GM23338 (cell line): Measurements from ENCODE around the gene CREB3L2. TPM values are rescaled to one million over a fixed set of nuclear protein-coding genes. Genes with fewer than 3 reads are reported as not detected.

ENCODE experiments used
- ATAC-seq: fragments of 200-7000 bp; cut with Tn5 transposase; 3 replicates; pipeline ENCODE4 v1.9.1; 2020
- DNase-seq: peaks from one replicate; pipeline ENCODE4 v3.0.0-alpha.2; 2015; ENCODE audit warnings: low spot score
- H2AFZ ChIP-seq: fragments of 200-600 bp; sonication (generic); 2 replicates; pipeline ENCODE4 v1.8.0; 2016; ENCODE audit warnings: antibody characterized with exemption, mild to moderate bottlenecking, moderate library complexity
- H3F3A ChIP-seq: fragments of 200-600 bp; sonication (generic); replicated peaks from 2 replicates; pipeline ENCODE4 v1.8.0; 2017; ENCODE audit warnings: antibody characterized with exemption, mixed run types, low read depth
- H3K27ac ChIP-seq: fragments of 200-600 bp; sonication (generic); 2 replicates; pipeline ENCODE4 v1.6.1; 2016; ENCODE audit warnings: low read depth
- H3K27me3 ChIP-seq: fragments of 200-600 bp; sonication (generic); 2 replicates; pipeline ENCODE4 v1.8.0; 2016; ENCODE audit warnings: mild to moderate bottlenecking, mixed run types, moderate library complexity; ENCODE audit not compliant: insufficient read depth
- H3K36me3 ChIP-seq: fragments of 200-600 bp; sonication (generic); 2 replicates; pipeline ENCODE4 v1.8.0; 2016; ENCODE audit warnings: mild to moderate bottlenecking; ENCODE audit not compliant: insufficient read depth
- H3K4me1 ChIP-seq: fragments of 200-600 bp; sonication (generic); 2 replicates; pipeline ENCODE4 v1.8.0; 2016; ENCODE audit warnings: mild to moderate bottlenecking, moderate library complexity; ENCODE audit not compliant: insufficient read depth
- H3K4me2 ChIP-seq: fragments of 200-600 bp; sonication (generic); 2 replicates; pipeline ENCODE4 v1.7.1; 2017; ENCODE audit warnings: mixed run types
- H3K4me3 ChIP-seq: fragments of 200-600 bp; sonication (generic); 2 replicates; pipeline ENCODE4 v1.6.1; 2016; ENCODE audit warnings: mixed run types
- H3K79me2 ChIP-seq: fragments of 200-600 bp; sonication (generic); replicated peaks from 2 replicates; pipeline ENCODE4 v1.8.0; 2017; ENCODE audit warnings: mild to moderate bottlenecking; ENCODE audit not compliant: insufficient read depth
- H3K9me2 ChIP-seq: fragments of 200-600 bp; sonication (generic); 2 replicates; pipeline ENCODE4 v1.8.0; 2017; ENCODE audit not compliant: insufficient read depth
- H4K20me1 ChIP-seq: fragments of 200-600 bp; sonication (generic); replicated peaks from 2 replicates; pipeline ENCODE4 v1.8.0; 2017; ENCODE audit warnings: mild to moderate bottlenecking; ENCODE audit not compliant: insufficient read depth
- H3K27ac Mint-ChIP-seq: 2 replicates; pipeline ENCODE4 v1.8.0; 2020; ENCODE audit warnings: inconsistent platforms, mild to moderate bottlenecking, moderate library complexity, mixed read lengths
- H3K27me3 Mint-ChIP-seq: 3 replicates; pipeline ENCODE4 v1.8.0; 2022; ENCODE audit warnings: low read depth, mild to moderate bottlenecking, moderate library complexity, mixed read lengths, inconsistent platforms; ENCODE audit not compliant: insufficient read depth, poor library complexity
- H3K36me3 Mint-ChIP-seq: 3 replicates; pipeline ENCODE4 v1.8.0; 2021; ENCODE audit warnings: low read depth, mild to moderate bottlenecking, inconsistent platforms, moderate library complexity, mixed read lengths
- H3K4me1 Mint-ChIP-seq: 3 replicates; pipeline ENCODE4 v1.8.0; 2020; ENCODE audit warnings: mild to moderate bottlenecking, inconsistent platforms, mixed read lengths
- H3K4me3 Mint-ChIP-seq: 3 replicates; pipeline ENCODE4 v1.8.0; 2021; ENCODE audit warnings: moderate library complexity, mild to moderate bottlenecking, inconsistent platforms, mixed read lengths
- H3K9me3 Mint-ChIP-seq: 3 replicates; pipeline ENCODE4 v1.8.0; 2020; ENCODE audit warnings: moderate library complexity, mild to moderate bottlenecking, inconsistent platforms, mixed read lengths
- CREB1 ChIP-seq: fragments of 250-450 bp; sonication (Bioruptor Pico); IDR thresholded peaks from 2 replicates; pipeline ENCODE4 v1.5.0; 2020; ENCODE audit warnings: low read depth, mild to moderate bottlenecking, moderate library complexity
- EZH2 ChIP-seq: fragments of 200-600 bp; sonication (generic); IDR thresholded peaks from one replicate; pipeline ENCODE4 v1.8.0; 2017; ENCODE audit warnings: antibody characterized with exemption, mild to moderate bottlenecking, low read depth; ENCODE audit not compliant: unreplicated experiment
- EZH2phosphoT487 ChIP-seq: fragments of 200-600 bp; sonication (generic); IDR thresholded peaks from one replicate; pipeline ENCODE4 v1.8.1; 2018; ENCODE audit warnings: antibody characterized with exemption; ENCODE audit not compliant: unreplicated experiment
- JUNB ChIP-seq: IDR thresholded peaks from one replicate; pipeline ENCODE4 v1.6.1; 2016; ENCODE audit warnings: antibody characterized with exemption; ENCODE audit not compliant: unreplicated experiment
- NANOG ChIP-seq: IDR thresholded peaks from 2 replicates; pipeline ENCODE4 v1.6.1; 2016; ENCODE audit warnings: antibody characterized with exemption, borderline replicate concordance
- POLR2AphosphoS5 ChIP-seq: IDR thresholded peaks from 2 replicates; pipeline ENCODE4 v1.6.1; 2016; ENCODE audit warnings: antibody characterized with exemption, low read depth
- STAT1 ChIP-seq: IDR thresholded peaks from one replicate; pipeline ENCODE4 v1.6.1; 2016; ENCODE audit warnings: antibody characterized with exemption; ENCODE audit not compliant: unreplicated experiment
- ZNF114 ChIP-seq: fragments of 250-450 bp; sonication (Bioruptor Pico); IDR thresholded peaks from 2 replicates; pipeline ENCODE4 v1.5.0; 2020; ENCODE audit warnings: mild to moderate bottlenecking, moderate library complexity
- ZNF331 ChIP-seq: fragments of 250-450 bp; sonication (Bioruptor Pico); IDR thresholded peaks from 2 replicates; pipeline ENCODE4 v1.5.0; 2020; ENCODE audit warnings: low read depth, mild to moderate bottlenecking, moderate library complexity
- polyA plus RNA-seq: library from polyadenylated mRNA; unstranded; fragments of >200 nt; fragmentation: Nextera tagmentation; extraction: Ambion mirVana; gene quantifications from 2 replicates; pipeline ENCODE4 v1.2.1, GENCODE V29; 2016
- total RNA-seq: library from RNA; depleted of rRNA; stranded (reverse); fragments of >200 nt; shearing (Covaris generic); gene quantifications from 2 replicates; pipeline ENCODE4 v1.2.3, GENCODE V29; 2014
- TF ChIP-seq, protein P1 (sequence below): IDR thresholded peaks from 2 replicates; pipeline ENCODE4 v1.6.1; 2016; ENCODE audit warnings: antibody characterized with exemption
- TF ChIP-seq, protein P2 (sequence below), 2 experiments: fragments of 200-600 bp in 1 of 2; sonication (generic) in 1 of 2; conservative IDR thresholded peaks; 2 replicates each; pipeline versions ENCODE4 v1.5.1 to v1.6.1; 2016 to 2017; ENCODE audit warnings: antibody characterized with exemption in 2 of 2, low read depth in 2 of 2, mild to moderate bottlenecking in 2 of 2, moderate library complexity in 1 of 2
- TF ChIP-seq, protein P3 (sequence below): fragments of 250-450 bp; sonication (Bioruptor Pico); IDR thresholded peaks from 2 replicates; pipeline ENCODE4 v1.5.0; 2020; ENCODE audit warnings: mild to moderate bottlenecking, moderate library complexity
- TF ChIP-seq, protein P4 (sequence below): IDR thresholded peaks from one replicate; pipeline ENCODE4 v1.6.1; 2018; ENCODE audit warnings: antibody characterized with exemption; ENCODE audit not compliant: unreplicated experiment

The CREB3L2 gene
- total and polyA plus RNA-seq, 2 experiments from 2014 or later, result 14.5 to 27.1 TPM

DNA sequence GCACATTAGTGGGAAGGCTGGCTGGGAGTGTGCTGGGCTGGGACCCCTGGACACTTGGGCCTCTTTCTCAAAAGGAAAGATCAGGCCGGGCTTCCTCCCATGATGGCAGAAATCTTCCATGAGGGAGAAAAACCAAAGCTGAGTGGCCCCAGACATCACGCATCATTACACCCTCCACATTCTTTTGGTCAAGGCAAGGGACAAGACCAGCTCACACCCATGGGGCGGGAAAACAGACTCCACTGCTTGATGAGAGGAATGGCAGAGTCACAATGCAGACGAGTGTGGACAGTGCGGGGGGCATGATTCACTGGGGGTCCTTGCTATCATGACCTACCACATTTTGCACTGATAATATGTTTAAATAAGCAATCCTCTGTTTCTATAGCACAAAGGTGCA lies 73.3 kb downstream of the CREB3L2 start:
- peaks cover 46% of the 10 kb centered on the region for H3K36me3 Mint-ChIP-seq
- H3K4me2 ChIP-seq, result no peak overlapping the region

More for the DNA sequence above, 73.3 kb downstream of the CREB3L2 start:
- TF ChIP-seq, protein P1, sequence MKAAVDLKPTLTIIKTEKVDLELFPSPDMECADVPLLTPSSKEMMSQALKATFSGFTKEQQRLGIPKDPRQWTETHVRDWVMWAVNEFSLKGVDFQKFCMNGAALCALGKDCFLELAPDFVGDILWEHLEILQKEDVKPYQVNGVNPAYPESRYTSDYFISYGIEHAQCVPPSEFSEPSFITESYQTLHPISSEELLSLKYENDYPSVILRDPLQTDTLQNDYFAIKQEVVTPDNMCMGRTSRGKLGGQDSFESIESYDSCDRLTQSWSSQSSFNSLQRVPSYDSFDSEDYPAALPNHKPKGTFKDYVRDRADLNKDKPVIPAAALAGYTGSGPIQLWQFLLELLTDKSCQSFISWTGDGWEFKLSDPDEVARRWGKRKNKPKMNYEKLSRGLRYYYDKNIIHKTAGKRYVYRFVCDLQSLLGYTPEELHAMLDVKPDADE, result no peak
- TF ChIP-seq POLR2AphosphoS5 (no peak), ZNF331 (no peak), NANOG (no peak), JUNB (no peak), EZH2phosphoT487 (no peak), CREB1 (CRISPR knock-in tag) (no peak), EZH2 (no peak), STAT1 (no peak), ZNF114 (no peak)
- TF ChIP-seq, protein P2, sequence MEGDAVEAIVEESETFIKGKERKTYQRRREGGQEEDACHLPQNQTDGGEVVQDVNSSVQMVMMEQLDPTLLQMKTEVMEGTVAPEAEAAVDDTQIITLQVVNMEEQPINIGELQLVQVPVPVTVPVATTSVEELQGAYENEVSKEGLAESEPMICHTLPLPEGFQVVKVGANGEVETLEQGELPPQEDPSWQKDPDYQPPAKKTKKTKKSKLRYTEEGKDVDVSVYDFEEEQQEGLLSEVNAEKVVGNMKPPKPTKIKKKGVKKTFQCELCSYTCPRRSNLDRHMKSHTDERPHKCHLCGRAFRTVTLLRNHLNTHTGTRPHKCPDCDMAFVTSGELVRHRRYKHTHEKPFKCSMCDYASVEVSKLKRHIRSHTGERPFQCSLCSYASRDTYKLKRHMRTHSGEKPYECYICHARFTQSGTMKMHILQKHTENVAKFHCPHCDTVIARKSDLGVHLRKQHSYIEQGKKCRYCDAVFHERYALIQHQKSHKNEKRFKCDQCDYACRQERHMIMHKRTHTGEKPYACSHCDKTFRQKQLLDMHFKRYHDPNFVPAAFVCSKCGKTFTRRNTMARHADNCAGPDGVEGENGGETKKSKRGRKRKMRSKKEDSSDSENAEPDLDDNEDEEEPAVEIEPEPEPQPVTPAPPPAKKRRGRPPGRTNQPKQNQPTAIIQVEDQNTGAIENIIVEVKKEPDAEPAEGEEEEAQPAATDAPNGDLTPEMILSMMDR (conservative IDR thresholded peaks at IDR 0.05; ENCODE audit: low read depth in 2 of 2), result no peak
- TF ChIP-seq, protein P3, sequence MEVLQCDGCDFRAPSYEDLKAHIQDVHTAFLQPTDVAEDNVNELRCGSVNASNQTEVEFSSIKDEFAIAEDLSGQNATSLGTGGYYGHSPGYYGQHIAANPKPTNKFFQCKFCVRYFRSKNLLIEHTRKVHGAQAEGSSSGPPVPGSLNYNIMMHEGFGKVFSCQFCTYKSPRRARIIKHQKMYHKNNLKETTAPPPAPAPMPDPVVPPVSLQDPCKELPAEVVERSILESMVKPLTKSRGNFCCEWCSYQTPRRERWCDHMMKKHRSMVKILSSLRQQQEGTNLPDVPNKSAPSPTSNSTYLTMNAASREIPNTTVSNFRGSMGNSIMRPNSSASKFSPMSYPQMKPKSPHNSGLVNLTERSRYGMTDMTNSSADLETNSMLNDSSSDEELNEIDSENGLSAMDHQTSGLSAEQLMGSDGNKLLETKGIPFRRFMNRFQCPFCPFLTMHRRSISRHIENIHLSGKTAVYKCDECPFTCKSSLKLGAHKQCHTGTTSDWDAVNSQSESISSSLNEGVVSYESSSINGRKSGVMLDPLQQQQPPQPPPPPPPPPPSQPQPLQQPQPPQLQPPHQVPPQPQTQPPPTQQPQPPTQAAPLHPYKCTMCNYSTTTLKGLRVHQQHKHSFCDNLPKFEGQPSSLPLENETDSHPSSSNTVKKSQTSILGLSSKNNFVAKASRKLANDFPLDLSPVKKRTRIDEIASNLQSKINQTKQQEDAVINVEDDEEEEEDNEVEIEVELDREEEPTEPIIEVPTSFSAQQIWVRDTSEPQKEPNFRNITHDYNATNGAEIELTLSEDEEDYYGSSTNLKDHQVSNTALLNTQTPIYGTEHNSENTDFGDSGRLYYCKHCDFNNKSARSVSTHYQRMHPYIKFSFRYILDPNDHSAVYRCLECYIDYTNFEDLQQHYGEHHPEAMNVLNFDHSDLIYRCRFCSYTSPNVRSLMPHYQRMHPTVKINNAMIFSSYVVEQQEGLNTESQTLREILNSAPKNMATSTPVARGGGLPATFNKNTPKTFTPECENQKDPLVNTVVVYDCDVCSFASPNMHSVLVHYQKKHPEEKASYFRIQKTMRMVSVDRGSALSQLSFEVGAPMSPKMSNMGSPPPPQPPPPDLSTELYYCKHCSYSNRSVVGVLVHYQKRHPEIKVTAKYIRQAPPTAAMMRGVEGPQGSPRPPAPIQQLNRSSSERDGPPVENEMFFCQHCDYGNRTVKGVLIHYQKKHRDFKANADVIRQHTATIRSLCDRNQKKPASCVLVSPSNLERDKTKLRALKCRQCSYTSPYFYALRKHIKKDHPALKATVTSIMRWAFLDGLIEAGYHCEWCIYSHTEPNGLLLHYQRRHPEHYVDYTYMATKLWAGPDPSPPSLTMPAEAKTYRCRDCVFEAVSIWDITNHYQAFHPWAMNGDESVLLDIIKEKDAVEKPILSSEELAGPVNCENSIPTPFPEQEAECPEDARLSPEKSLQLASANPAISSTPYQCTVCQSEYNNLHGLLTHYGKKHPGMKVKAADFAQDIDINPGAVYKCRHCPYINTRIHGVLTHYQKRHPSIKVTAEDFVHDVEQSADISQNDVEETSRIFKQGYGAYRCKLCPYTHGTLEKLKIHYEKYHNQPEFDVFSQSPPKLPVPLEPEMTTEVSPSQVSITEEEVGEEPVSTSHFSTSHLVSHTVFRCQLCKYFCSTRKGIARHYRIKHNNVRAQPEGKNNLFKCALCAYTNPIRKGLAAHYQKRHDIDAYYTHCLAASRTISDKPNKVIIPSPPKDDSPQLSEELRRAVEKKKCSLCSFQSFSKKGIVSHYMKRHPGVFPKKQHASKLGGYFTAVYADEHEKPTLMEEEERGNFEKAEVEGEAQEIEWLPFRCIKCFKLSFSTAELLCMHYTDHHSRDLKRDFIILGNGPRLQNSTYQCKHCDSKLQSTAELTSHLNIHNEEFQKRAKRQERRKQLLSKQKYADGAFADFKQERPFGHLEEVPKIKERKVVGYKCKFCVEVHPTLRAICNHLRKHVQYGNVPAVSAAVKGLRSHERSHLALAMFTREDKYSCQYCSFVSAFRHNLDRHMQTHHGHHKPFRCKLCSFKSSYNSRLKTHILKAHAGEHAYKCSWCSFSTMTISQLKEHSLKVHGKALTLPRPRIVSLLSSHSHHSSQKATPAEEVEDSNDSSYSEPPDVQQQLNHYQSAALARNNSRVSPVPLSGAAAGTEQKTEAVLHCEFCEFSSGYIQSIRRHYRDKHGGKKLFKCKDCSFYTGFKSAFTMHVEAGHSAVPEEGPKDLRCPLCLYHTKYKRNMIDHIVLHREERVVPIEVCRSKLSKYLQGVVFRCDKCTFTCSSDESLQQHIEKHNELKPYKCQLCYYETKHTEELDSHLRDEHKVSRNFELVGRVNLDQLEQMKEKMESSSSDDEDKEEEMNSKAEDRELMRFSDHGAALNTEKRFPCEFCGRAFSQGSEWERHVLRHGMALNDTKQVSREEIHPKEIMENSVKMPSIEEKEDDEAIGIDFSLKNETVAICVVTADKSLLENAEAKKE (CRISPR knock-in tag), result no peak
- TF ChIP-seq, protein P4, sequence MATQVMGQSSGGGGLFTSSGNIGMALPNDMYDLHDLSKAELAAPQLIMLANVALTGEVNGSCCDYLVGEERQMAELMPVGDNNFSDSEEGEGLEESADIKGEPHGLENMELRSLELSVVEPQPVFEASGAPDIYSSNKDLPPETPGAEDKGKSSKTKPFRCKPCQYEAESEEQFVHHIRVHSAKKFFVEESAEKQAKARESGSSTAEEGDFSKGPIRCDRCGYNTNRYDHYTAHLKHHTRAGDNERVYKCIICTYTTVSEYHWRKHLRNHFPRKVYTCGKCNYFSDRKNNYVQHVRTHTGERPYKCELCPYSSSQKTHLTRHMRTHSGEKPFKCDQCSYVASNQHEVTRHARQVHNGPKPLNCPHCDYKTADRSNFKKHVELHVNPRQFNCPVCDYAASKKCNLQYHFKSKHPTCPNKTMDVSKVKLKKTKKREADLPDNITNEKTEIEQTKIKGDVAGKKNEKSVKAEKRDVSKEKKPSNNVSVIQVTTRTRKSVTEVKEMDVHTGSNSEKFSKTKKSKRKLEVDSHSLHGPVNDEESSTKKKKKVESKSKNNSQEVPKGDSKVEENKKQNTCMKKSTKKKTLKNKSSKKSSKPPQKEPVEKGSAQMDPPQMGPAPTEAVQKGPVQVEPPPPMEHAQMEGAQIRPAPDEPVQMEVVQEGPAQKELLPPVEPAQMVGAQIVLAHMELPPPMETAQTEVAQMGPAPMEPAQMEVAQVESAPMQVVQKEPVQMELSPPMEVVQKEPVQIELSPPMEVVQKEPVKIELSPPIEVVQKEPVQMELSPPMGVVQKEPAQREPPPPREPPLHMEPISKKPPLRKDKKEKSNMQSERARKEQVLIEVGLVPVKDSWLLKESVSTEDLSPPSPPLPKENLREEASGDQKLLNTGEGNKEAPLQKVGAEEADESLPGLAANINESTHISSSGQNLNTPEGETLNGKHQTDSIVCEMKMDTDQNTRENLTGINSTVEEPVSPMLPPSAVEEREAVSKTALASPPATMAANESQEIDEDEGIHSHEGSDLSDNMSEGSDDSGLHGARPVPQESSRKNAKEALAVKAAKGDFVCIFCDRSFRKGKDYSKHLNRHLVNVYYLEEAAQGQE, result no peak
- Mint-ChIP-seq H3K9me3 (peaks cover 7% of the 10 kb centered on the region; the same call in 1 of the 3 replicates), H3K27ac (no peak overlapping the region), H3K4me1 (peaks cover 7% of the 10 kb centered on the region), H3K4me3 (no peak overlapping the region), H3K27me3 (peaks cover 2% of the 10 kb centered on the region)
- H3K27ac ChIP-seq, result no peak overlapping the region
- H3F3A ChIP-seq, result no peaks in the 10 kb centered on the region
- H3K79me2 ChIP-seq, result peaks cover 57% of the 10 kb centered on the region
- H3K9me2 ChIP-seq, result no peaks in the 10 kb centered on the region
- no peak overlapping the region for H3K4me3 ChIP-seq
- H3K27me3 ChIP-seq, result no peaks in the 10 kb centered on the region
- peaks cover 13% of the 10 kb centered on the region for H3K36me3 ChIP-seq
- DNase-seq, result no peak
- H4K20me1 ChIP-seq, result 0 out of 2 replicates have a peak, but pooled peaks cover under 1% of the 10 kb centered on the region
- H2AFZ ChIP-seq, result no peak overlapping the region
- H3K4me1 ChIP-seq, result peaks cover 5% of the 10 kb centered on the region; the same call in 1 of the 2 replicates
- ATAC-seq, result no peak
